K562 (cell line): Measurements from ENCODE around the gene LY6G5B. TPM values are rescaled to one million over a fixed set of nuclear protein-coding genes. Genes with fewer than 3 reads are reported as not detected.

ENCODE experiments used
- ARHGAP35 ChIP-seq: fragments of 450-650 bp; IDR thresholded peaks from 2 replicates; pipeline ENCODE4 v1.6.1; 2018; ENCODE audit not compliant: partially characterized antibody
- BRCA1 ChIP-seq, 2 experiments: fragments of 450-650 bp in 1 of 2; sonication (generic) in 1 of 2; formaldehyde crosslinking in 1 of 2; IDR thresholded peaks; 2 replicates each; pipeline versions ENCODE4 v1.5.0 to v1.6.1; 2017 to 2020; ENCODE audit warnings: mild to moderate bottlenecking in 1 of 2, missing genetic modification reagents in 1 of 2
- DPF2 ChIP-seq: fragments of 450-650 bp; IDR thresholded peaks from 2 replicates; pipeline ENCODE4 v1.6.1; 2016
- E2F3 ChIP-seq: fragments of 250-450 bp; sonication (Bioruptor Pico); IDR thresholded peaks from 2 replicates; pipeline ENCODE4 v1.4.0; 2020; ENCODE audit warnings: mild to moderate bottlenecking
- E2F6 ChIP-seq, 2 experiments: IDR thresholded peaks; 2 replicates each; pipeline ENCODE4 v1.6.1; 2011; ENCODE audit warnings: borderline replicate concordance in 1 of 2, control low read depth in 1 of 2, low read depth in 1 of 2, low read length in 1 of 2, mild to moderate bottlenecking in 1 of 2, mixed read lengths in 1 of 2, moderate library complexity in 1 of 2; ENCODE audit not compliant: insufficient read depth in 1 of 2, insufficient read length in 1 of 2, poor library complexity in 1 of 2, severe bottlenecking in 1 of 2; ENCODE audit errors: extremely low read depth in 1 of 2
- EP300 ChIP-seq: IDR thresholded peaks from 2 replicates; pipeline ENCODE4 v1.6.1; 2012; ENCODE audit warnings: low read length, improper control_type of control experiment
- KDM1A ChIP-seq, 2 experiments: fragments of 450-650 bp; IDR thresholded peaks; 2 replicates each; pipeline ENCODE4 v1.6.1; 2016; ENCODE audit warnings: mild to moderate bottlenecking in 2 of 2
- MNT ChIP-seq, 2 experiments: fragments of 450-650 bp; conservative IDR thresholded peaks; 2 replicates each; pipeline ENCODE4 v1.6.1; 2017; ENCODE audit warnings: mild to moderate bottlenecking in 2 of 2, moderate library complexity in 2 of 2
- NONO ChIP-seq, 2 experiments: fragments of 200-400 bp in 1 of 2; fragments of 450-650 bp in 1 of 2; formaldehyde crosslinking in 1 of 2; IDR thresholded peaks; 2 replicates each; pipeline ENCODE4 v1.6.1; 2017; ENCODE audit warnings: low read depth in 2 of 2, mild to moderate bottlenecking in 2 of 2, moderate library complexity in 2 of 2, low read length in 1 of 2
- NRF1 ChIP-seq, 2 experiments: fragments of 450-650 bp; IDR thresholded peaks in 1 of 2; conservative IDR thresholded peaks in 1 of 2; 2 replicates each; pipeline ENCODE4 v1.6.1; 2014; ENCODE audit warnings: mild to moderate bottlenecking in 2 of 2
- RBM39 ChIP-seq: fragments of 200-400 bp; formaldehyde crosslinking; optimal IDR thresholded peaks from 2 replicates; pipeline ENCODE3; 2018; ENCODE audit warnings: low read depth, low read length
- TOE1 ChIP-seq, 2 experiments: fragments of 450-650 bp in 1 of 2; sonication (generic) in 1 of 2; formaldehyde crosslinking in 1 of 2; IDR thresholded peaks; 2 replicates each; pipeline versions ENCODE4 v1.7.1 to v1.8.0; 2016 to 2022; ENCODE audit warnings: borderline replicate concordance in 2 of 2, mild to moderate bottlenecking in 2 of 2, antibody characterized with exemption in 1 of 2, inconsistent platforms in 1 of 2, low read depth in 1 of 2, missing genetic modification reagents in 1 of 2, moderate library complexity in 1 of 2
- ZBTB7A ChIP-seq: IDR thresholded peaks from 2 replicates; pipeline ENCODE4 v1.6.1; 2011; ENCODE audit warnings: low read depth, mild to moderate bottlenecking, low read length, moderate library complexity, borderline replicate concordance; ENCODE audit not compliant: control insufficient read depth
- ZFP36 ChIP-seq: fragments of 150-350 bp; IDR thresholded peaks from 2 replicates; pipeline ENCODE4 v1.6.1; 2018; ENCODE audit warnings: low read length, low read depth; ENCODE audit not compliant: partially characterized antibody
- ZNF274 ChIP-seq: IDR thresholded peaks from 2 replicates; pipeline ENCODE4 v1.6.1; 2011; ENCODE audit warnings: low read depth, mild to moderate bottlenecking, low read length, moderate library complexity, borderline replicate concordance
- ZNF280B ChIP-seq: fragments of 250-450 bp; sonication (Bioruptor Pico); IDR thresholded peaks from 2 replicates; pipeline ENCODE4 v1.5.1; 2021; ENCODE audit warnings: mild to moderate bottlenecking
- ZNF3 ChIP-seq: fragments of 250-450 bp; sonication (Bioruptor Pico); IDR thresholded peaks from 2 replicates; pipeline ENCODE4 v1.5.0; 2021; ENCODE audit warnings: mild to moderate bottlenecking, moderate library complexity
- ZNF668 ChIP-seq: fragments of 250-450 bp; sonication (Bioruptor Pico); IDR thresholded peaks from 2 replicates; pipeline ENCODE4 v1.8.0; 2022; ENCODE audit warnings: mild to moderate bottlenecking, inconsistent platforms
- polyA plus RNA-seq, 8 experiments: library from polyadenylated mRNA; depleted of rRNA in 4 of 8; stranded (reverse) in 5 of 8; unstranded in 3 of 8; fragments of >200 nt; fragmentation: Nextera tagmentation in 2 of 8; fragmentation: Illumina TruSeq in 1 of 8; extraction: Ambion mirVana in 2 of 8; extraction: Trizol in 1 of 8; gene quantifications; 2 replicates each; pipeline versions ENCODE4 v1.2.1 to v1.2.3, GENCODE V29; 2011 to 2014; ENCODE audit warnings: inconsistent platforms in 1 of 8, missing spikeins in 1 of 8
- total RNA-seq, 7 experiments: library from RNA; depleted of rRNA in 6 of 7; stranded (reverse); fragments of >200 nt in 6 of 7; fragmentation: Illumina TruSeq in 2 of 7; extraction: Trizol in 2 of 7; gene quantifications; 2 replicates each; pipeline versions ENCODE4 v1.2.1 to v1.2.3, GENCODE V29; 2011 to 2021; ENCODE audit warnings: low replicate concordance in 1 of 7
- TF ChIP-seq, protein P1 (sequence below): fragments of 450-650 bp; IDR thresholded peaks from 2 replicates; pipeline ENCODE4 v1.6.1; 2017; ENCODE audit warnings: antibody characterized with exemption, mild to moderate bottlenecking

The LY6G5B gene
- total and polyA plus RNA-seq, 9 of the 15 experiments (the other 6 are each of a cell fraction or from before 2014, with no cell fraction given), result 6.0 to 27.0 (median 7.5) TPM

DNA sequence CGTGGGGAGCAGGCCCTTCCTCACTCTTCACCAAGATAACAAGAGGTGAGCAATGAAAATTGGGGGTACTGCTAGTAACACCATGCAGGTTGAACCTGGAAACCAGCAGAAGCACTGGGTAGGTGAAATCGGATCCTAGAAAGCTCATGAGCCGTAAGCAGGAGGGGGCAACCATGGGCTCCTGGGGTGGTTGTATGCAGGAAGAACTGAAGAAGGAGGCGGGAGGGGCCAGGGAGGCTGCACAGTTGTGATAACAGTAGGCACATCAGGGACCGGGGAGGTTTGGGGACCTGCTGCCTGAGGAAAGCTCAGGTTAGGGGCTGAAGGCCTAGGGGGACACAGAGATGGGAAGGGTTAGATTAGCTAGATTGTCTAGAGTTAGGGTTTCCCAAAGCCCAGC lies 16.7 kb downstream of the LY6G5B start (continued):
- TF ChIP-seq ZNF3 (CRISPR knock-in tag), result no peak
- TF ChIP-seq ZNF280B, result no peak
- TF ChIP-seq EP300, result peak; percentile 59; the same call in 1 of the 2 replicates
- TF ChIP-seq BRCA1 (IDR thresholded peaks at IDR 0.05), result no peak
- no peak for TF ChIP-seq BRCA1 (CRISPR knock-in tag; IDR thresholded peaks at IDR 0.05)
- no peak for TF ChIP-seq ARHGAP35
- 0 out of 4 replicates have a peak, but pooled peaks of 1 of the 2 experiments have one; percentile 29 for TF ChIP-seq MNT (conservative IDR thresholded peaks at IDR 0.05)
- peak; percentile 87 for TF ChIP-seq DPF2
- peak in 1 of 2 experiments; percentile 10 for TF ChIP-seq E2F6 (IDR thresholded peaks at IDR 0.05; ENCODE audit: borderline replicate concordance in 1 of 2, extremely low read depth in 1 of 2, insufficient read depth in 1 of 2, insufficient read length in 1 of 2, low read depth in 1 of 2, low read length in 1 of 2, poor library complexity in 1 of 2, severe bottlenecking in 1 of 2)
- TF ChIP-seq ZNF668 (CRISPR knock-in tag), result no peak
- TF ChIP-seq ZFP36, result no peak
- TF ChIP-seq ZNF274, result no peak
- no peak for TF ChIP-seq RBM39
- no peak for TF ChIP-seq NONO (IDR thresholded peaks at IDR 0.05; ENCODE audit: low read depth in 2 of 2, low read length in 1 of 2)
- peak in 1 of 2 experiments; percentile 35; a peak in 1 of 4 replicates for TF ChIP-seq KDM1A (IDR thresholded peaks at IDR 0.05)
- TF ChIP-seq NRF1 (conservative IDR thresholded peaks at IDR 0.05 in 1 of 2, IDR thresholded peaks at IDR 0.05 in 1 of 2), result no peak; a peak in 1 of 4 replicates
- TF ChIP-seq E2F3, result no peak
- peak; percentile 57 for TF ChIP-seq TOE1 (IDR thresholded peaks at IDR 0.05; ENCODE audit: borderline replicate concordance)
- no peak for TF ChIP-seq TOE1 (CRISPR knock-in tag; IDR thresholded peaks at IDR 0.05; ENCODE audit: borderline replicate concordance, low read depth)
- TF ChIP-seq ZBTB7A, result peak; percentile 68; the same call in 1 of the 2 replicates
- TF ChIP-seq, protein P1, sequence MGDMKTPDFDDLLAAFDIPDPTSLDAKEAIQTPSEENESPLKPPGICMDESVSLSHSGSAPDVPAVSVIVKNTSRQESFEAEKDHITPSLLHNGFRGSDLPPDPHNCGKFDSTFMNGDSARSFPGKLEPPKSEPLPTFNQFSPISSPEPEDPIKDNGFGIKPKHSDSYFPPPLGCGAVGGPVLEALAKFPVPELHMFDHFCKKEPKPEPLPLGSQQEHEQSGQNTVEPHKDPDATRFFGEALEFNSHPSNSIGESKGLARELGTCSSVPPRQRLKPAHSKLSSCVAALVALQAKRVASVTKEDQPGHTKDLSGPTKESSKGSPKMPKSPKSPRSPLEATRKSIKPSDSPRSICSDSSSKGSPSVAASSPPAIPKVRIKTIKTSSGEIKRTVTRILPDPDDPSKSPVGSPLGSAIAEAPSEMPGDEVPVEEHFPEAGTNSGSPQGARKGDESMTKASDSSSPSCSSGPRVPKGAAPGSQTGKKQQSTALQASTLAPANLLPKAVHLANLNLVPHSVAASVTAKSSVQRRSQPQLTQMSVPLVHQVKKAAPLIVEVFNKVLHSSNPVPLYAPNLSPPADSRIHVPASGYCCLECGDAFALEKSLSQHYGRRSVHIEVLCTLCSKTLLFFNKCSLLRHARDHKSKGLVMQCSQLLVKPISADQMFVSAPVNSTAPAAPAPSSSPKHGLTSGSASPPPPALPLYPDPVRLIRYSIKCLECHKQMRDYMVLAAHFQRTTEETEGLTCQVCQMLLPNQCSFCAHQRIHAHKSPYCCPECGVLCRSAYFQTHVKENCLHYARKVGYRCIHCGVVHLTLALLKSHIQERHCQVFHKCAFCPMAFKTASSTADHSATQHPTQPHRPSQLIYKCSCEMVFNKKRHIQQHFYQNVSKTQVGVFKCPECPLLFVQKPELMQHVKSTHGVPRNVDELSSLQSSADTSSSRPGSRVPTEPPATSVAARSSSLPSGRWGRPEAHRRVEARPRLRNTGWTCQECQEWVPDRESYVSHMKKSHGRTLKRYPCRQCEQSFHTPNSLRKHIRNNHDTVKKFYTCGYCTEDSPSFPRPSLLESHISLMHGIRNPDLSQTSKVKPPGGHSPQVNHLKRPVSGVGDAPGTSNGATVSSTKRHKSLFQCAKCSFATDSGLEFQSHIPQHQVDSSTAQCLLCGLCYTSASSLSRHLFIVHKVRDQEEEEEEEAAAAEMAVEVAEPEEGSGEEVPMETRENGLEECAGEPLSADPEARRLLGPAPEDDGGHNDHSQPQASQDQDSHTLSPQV, result peak; percentile 74; the same call in 1 of the 2 replicates
